Body of pancreas (tissue), 4 donors: Measurements from ENCODE around the gene SEPHS2.
"Not testable (repeated sequence)": the region's sequence is repeated elsewhere in the genome, so short reads cannot be mapped to it uniquely, and the experiment has no call there.

Experiments used
- CTCF ChIP-seq, 7 experiments: fragments of 450-650 bp in 4 of 7; fragments of 200-600 bp in 3 of 7; sonication (generic) in 3 of 7; IDR thresholded peaks; one replicate each; pipeline ENCODE4 v1.5.1; 2016 to 2019; ENCODE audit warnings: antibody characterized with exemption in 7 of 7
- POLR2A ChIP-seq, 3 donors: fragments of 450-650 bp; IDR thresholded peaks; one replicate each; pipeline ENCODE4 v1.6.1; 2016; ENCODE audit warnings: antibody characterized with exemption in 3 of 3, mild to moderate bottlenecking in 2 of 3

- not testable (repeated sequence) for TF ChIP-seq POLR2A, CTCF (IDR thresholded peaks at IDR 0.05)
Measured at GRCh38 chr16:30477773-30478172, 32.1 kb upstream of the SEPHS2 start.
